IMR-90 (cell line): ENCODE results near the gene PSENEN. TPM values are rescaled to one million over a fixed set of nuclear protein-coding genes. Genes with fewer than 3 reads are reported as not detected.

Source experiments
- ATAC-seq: fragments of 200-7000 bp; cut with Tn5 transposase; 2 replicates; pipeline ENCODE4 v1.9.1; 2020; ENCODE audit warnings: low read depth, mild to moderate bottlenecking, moderate library complexity
- BruUV-seq: library from RNA; stranded (reverse); fragments of 400-500 nt; replicated peaks from 2 replicates; lab custom pipeline; 2021; lab: Mats Ljungman, UMichigan
- CTCF ChIA-PET: fragments of 300-600 bp; formaldehyde crosslinking; extraction: SDS; loops from one replicate; lab custom pipeline; 2021; ENCODE audit warnings: antibody characterized with exemption; lab: Yijun Ruan, JAX
- POLR2A ChIA-PET: fragments of 300-600 bp; sonication (Branson Sonifier 250); formaldehyde crosslinking; loops from one replicate; lab custom pipeline; 2022; ENCODE audit warnings: antibody characterized with exemption; ENCODE audit not compliant: unreplicated experiment; lab: Charles Lee
- DNase-seq: peaks from one replicate; pipeline ENCODE4 v3.0.0; 2013
- H2AFZ ChIP-seq: replicated peaks from 2 replicates; pipeline ENCODE3; 2013; ENCODE audit warnings: low read length, mild to moderate bottlenecking; ENCODE audit not compliant: poor library complexity
- H2AK5ac ChIP-seq: 2 replicates; pipeline ENCODE4 v1.6.1; 2013; ENCODE audit warnings: low read depth, low read length, inconsistent platforms
- H2AK9ac ChIP-seq: replicated peaks from 2 replicates; pipeline ENCODE3; 2013; ENCODE audit warnings: mild to moderate bottlenecking, low read depth, low read length, moderate library complexity; ENCODE audit not compliant: poor library complexity
- H2BK120ac ChIP-seq: 2 replicates; pipeline ENCODE4 v1.6.1; 2013; ENCODE audit warnings: low read depth, low read length, inconsistent platforms
- H2BK15ac ChIP-seq: 3 replicates; pipeline ENCODE4 v1.6.1; 2013; ENCODE audit warnings: low read depth, low read length, inconsistent platforms
- H2BK20ac ChIP-seq: 2 replicates; pipeline ENCODE4 v1.6.1; 2013; ENCODE audit warnings: low read depth, mild to moderate bottlenecking, inconsistent platforms, low read length, moderate library complexity
- H2BK5ac ChIP-seq: 2 replicates; pipeline ENCODE4 v1.6.1; 2013; ENCODE audit warnings: mild to moderate bottlenecking, low read depth, low read length, inconsistent platforms; ENCODE audit not compliant: poor library complexity, severe bottlenecking
- H3K14ac ChIP-seq: replicated peaks from 2 replicates; pipeline ENCODE4 v1.6.1; 2013; ENCODE audit warnings: low read depth, low read length, inconsistent platforms
- H3K18ac ChIP-seq: 2 replicates; pipeline ENCODE4 v1.6.1; 2013; ENCODE audit warnings: low read depth, low read length, control low read depth
- H3K23ac ChIP-seq: 2 replicates; pipeline ENCODE4 v1.6.1; 2013; ENCODE audit warnings: low read depth, low read length, inconsistent platforms
- H3K27ac ChIP-seq: 2 replicates; pipeline ENCODE4 v1.5.1; 2013; ENCODE audit warnings: mild to moderate bottlenecking, control low read depth, low read length; ENCODE audit not compliant: insufficient read depth
- H3K27me3 ChIP-seq: 2 replicates; pipeline ENCODE4 v1.6.1; 2013; ENCODE audit warnings: low read length; ENCODE audit not compliant: control insufficient read depth, insufficient read depth
- H3K36me3 ChIP-seq: 2 replicates; pipeline ENCODE4 v1.6.1; 2013; ENCODE audit warnings: low read length, mixed read lengths; ENCODE audit not compliant: control insufficient read depth, insufficient read depth
- H3K4ac ChIP-seq: 2 replicates; pipeline ENCODE4 v1.6.1; 2013; ENCODE audit warnings: low read depth, low read length, inconsistent platforms
- H3K4me1 ChIP-seq: 2 replicates; pipeline ENCODE4 v1.6.1; 2013; ENCODE audit warnings: low read length, mixed read lengths; ENCODE audit not compliant: control insufficient read depth, insufficient read depth
- H3K4me2 ChIP-seq: 2 replicates; pipeline ENCODE4 v1.6.1; 2013; ENCODE audit warnings: low read depth, mild to moderate bottlenecking, control low read depth, low read length, moderate library complexity
- H3K4me3 ChIP-seq: 2 replicates; pipeline ENCODE4 v1.5.1; 2013; ENCODE audit warnings: low read depth, mild to moderate bottlenecking, control low read depth, low read length, moderate library complexity; ENCODE audit not compliant: insufficient read depth
- H3K56ac ChIP-seq: 2 replicates; pipeline ENCODE4 v1.6.1; 2013; ENCODE audit warnings: low read length, inconsistent platforms; ENCODE audit not compliant: insufficient read depth; ENCODE audit errors: extremely low read depth
- H3K79me1 ChIP-seq, 2 experiments: 2 replicates each; pipeline ENCODE4 v1.6.1; 2013; ENCODE audit warnings: low read length in 2 of 2, inconsistent platforms in 1 of 2, low read depth in 1 of 2
- H3K9ac ChIP-seq: 2 replicates; pipeline ENCODE4 v1.6.1; 2013; ENCODE audit warnings: low read depth, low read length, control low read depth
- H3K9me1 ChIP-seq: 2 replicates; pipeline ENCODE4 v1.6.1; 2013; ENCODE audit warnings: low read length, inconsistent platforms; ENCODE audit not compliant: insufficient read depth
- H3K9me3 ChIP-seq: 2 replicates; pipeline ENCODE4 v1.6.1; 2013; ENCODE audit warnings: low read length; ENCODE audit not compliant: control insufficient read depth, insufficient read depth
- H4K20me1 ChIP-seq: 2 replicates; pipeline ENCODE4 v1.6.1; 2013; ENCODE audit warnings: low read length, inconsistent platforms; ENCODE audit not compliant: insufficient read depth
- H4K5ac ChIP-seq: 2 replicates; pipeline ENCODE4 v1.6.1; 2013; ENCODE audit warnings: mild to moderate bottlenecking, low read depth, low read length, control low read depth
- H4K8ac ChIP-seq, 2 experiments: 2 replicates each; pipeline ENCODE4 v1.6.1; 2013; ENCODE audit warnings: low read depth in 2 of 2, low read length in 2 of 2, control low read depth in 1 of 2, inconsistent platforms in 1 of 2
- H4K91ac ChIP-seq: 2 replicates; pipeline ENCODE4 v1.6.1; 2013; ENCODE audit warnings: low read depth, low read length, inconsistent platforms; ENCODE audit not compliant: insufficient read depth
- CEBPB ChIP-seq: IDR thresholded peaks from 2 replicates; pipeline ENCODE4 v1.6.1; 2012; ENCODE audit warnings: low read depth, low read length, improper control_type of control experiment
- CHD1 ChIP-seq: IDR thresholded peaks from 2 replicates; pipeline ENCODE4 v1.6.1; 2012; ENCODE audit warnings: low read depth, low read length, improper control_type of control experiment
- ELK1 ChIP-seq: fragments of 150-350 bp; IDR thresholded peaks from 2 replicates; pipeline ENCODE4 v1.6.1; 2016; ENCODE audit warnings: low read depth, mild to moderate bottlenecking, low read length, moderate library complexity, borderline replicate concordance
- MAZ ChIP-seq: IDR thresholded peaks from 2 replicates; pipeline ENCODE4 v1.6.1; 2012; ENCODE audit warnings: low read depth, mild to moderate bottlenecking, low read length, improper control_type of control experiment, moderate library complexity, borderline replicate concordance
- MXI1 ChIP-seq: IDR thresholded peaks from 2 replicates; pipeline ENCODE4 v1.6.1; 2012; ENCODE audit warnings: low read depth, mild to moderate bottlenecking, low read length, moderate library complexity, borderline replicate concordance
- POLR2A ChIP-seq: IDR thresholded peaks from 2 replicates; pipeline ENCODE4 v1.6.1; 2012; ENCODE audit warnings: mild to moderate bottlenecking, low read depth, low read length
- WGBS, 2 experiments: methylation state at CpG; one replicate each; pipeline versions ENCODE4 v1.1.5 to v1.1.7; 2013; ENCODE audit warnings: missing lambda C conversion rate in 2 of 2; ENCODE audit not compliant: insufficient read length in 1 of 2; ENCODE audit errors: extremely low coverage in 2 of 2; 5-methylcytosine and 5-hydroxymethylcytosine counted together
- dilution Hi-C: fragments of 300-500 bp; cut with HindIII; formaldehyde crosslinking; loops from one replicate; pipeline ENCODE4 v1.14.3; 2018; ENCODE audit warnings: low sequenced_read_pairs; ENCODE audit not compliant: unreplicated experiment
- in situ Hi-C: fragments of 300-500 bp; cut with MboI; formaldehyde crosslinking; loops from 3 replicates; pipeline ENCODE4 v1.14.3; 2019; ENCODE audit warnings: low sequenced_read_pairs, inconsistent platforms, mixed read lengths
- intact Hi-C: fragments of 100-400 bp; cut with micrococcal nuclease; formaldehyde crosslinking; loops from 2 replicates; pipeline ENCODE4 v1.10.0; 2022
- polyA plus RNA-seq, 3 experiments: library from polyadenylated mRNA; depleted of rRNA; stranded (reverse); fragments of >200 nt; gene quantifications; 2 replicates each; pipeline ENCODE4 v1.2.3, GENCODE V29; 2012; ENCODE audit warnings: low replicate concordance in 1 of 3
- total RNA-seq: library from RNA; depleted of rRNA; stranded (reverse); fragments of >200 nt; gene quantifications from 2 replicates; pipeline ENCODE4 v1.2.3, GENCODE V29; 2012

The PSENEN gene
- total and polyA plus RNA-seq, 2 of the 4 experiments (the other 2 are of a cell fraction) = 9.0 to 47.0 TPM

- BruUV-seq = no TSS peak
- ChIA-PET POLR2A (no interaction called here), CTCF (interaction anchor here (1.2 kb wide), 1 partner anchor 9 kb away, joined by 5 read pairs; no protein-coding TSS in a partner anchor)
- in situ Hi-C loops = no loop called here
- no peak overlapping the region for H3K14ac ChIP-seq
- no peaks in the 10 kb centered on the region; the same call in 1 of the 2 replicates for H4K20me1 ChIP-seq
- peaks cover 39% of the 10 kb centered on the region for H3K36me3 ChIP-seq
- H4K91ac ChIP-seq = no peak overlapping the region
- DNase-seq (no peak), ATAC-seq (no peak)
- no peak overlapping the region for H3K56ac ChIP-seq
- no peak overlapping the region for H4K5ac ChIP-seq
- H2AK9ac ChIP-seq = peak overlapping the region; percentile 3
- peak overlapping the region; percentile 93 for H2AFZ ChIP-seq
- no peaks in the 10 kb centered on the region for H3K9me3 ChIP-seq
- H2AK5ac ChIP-seq = no peak overlapping the region
- H4K8ac ChIP-seq = no peak overlapping the region
- no peak overlapping the region for H2BK20ac ChIP-seq
- H2BK15ac ChIP-seq = no peak overlapping the region
- no peak overlapping the region for H3K27ac ChIP-seq
- dilution Hi-C loops = no loop called here
- TF ChIP-seq POLR2A (no peak), CHD1 (no peak), ELK1 (no peak), MXI1 (no peak), CEBPB (no peak), MAZ (no peak)
- H3K27me3 ChIP-seq = no peaks in the 10 kb centered on the region
- no peak overlapping the region for H3K4ac ChIP-seq
- H3K79me1 ChIP-seq = peaks cover 0 to 18% of the 10 kb centered on the region in 2 experiments; a peak in 2 of 4 replicates
- 43% methylated on average over 3 of the region's 29 CpGs; no CpG with 5 or more reads in 1 of the 2 experiments for WGBS, 2 experiments
- H3K9me1 ChIP-seq = peaks cover 5% of the 10 kb centered on the region; the same call in 1 of the 2 replicates
- no peak overlapping the region for H3K23ac ChIP-seq
- no peak overlapping the region for H2BK120ac ChIP-seq
- intact Hi-C loops = no loop called here
- no peak overlapping the region for H3K4me3 ChIP-seq
- no peak overlapping the region for H3K9ac ChIP-seq
- H3K18ac ChIP-seq = no peak overlapping the region
- H3K4me2 ChIP-seq = no peak overlapping the region; the same call in 1 of the 2 replicates
- no peak overlapping the region for H2BK5ac ChIP-seq
- H3K4me1 ChIP-seq = 0 out of 2 replicates have a peak, but pooled peaks cover 3% of the 10 kb centered on the region
These were observed 6.0 kb upstream of the PSENEN start for GRCh38 chr19:35739275-35740107.
